Stimulated activated CD8-positive, alpha-beta memory T cell treated with anti-CD3 and anti-CD28 coated beads, Interleukin-4, amount 100 ng/mL, for 24 hours (primary cell): ENCODE data around the gene ZSCAN5B.
"Not testable (repeated sequence)": the region's sequence is repeated elsewhere in the genome, so short reads cannot be mapped to it uniquely, and the experiment has no call there.

Experiments used
- DNase-seq: peaks from one replicate; pipeline ENCODE4 v3.0.0-alpha.2; 2020; ENCODE audit warnings: low read depth

The ZSCAN5B gene

GRCh38 chr19:56197646-56198045 lies at the start of gene ZSCAN5B:
ZSCAN5B (minus strand) TSS chr19:56197783; CDS start chr19:56193052, 4,731 bp downstream.
- DNase-seq = not testable (repeated sequence)

DNA sequence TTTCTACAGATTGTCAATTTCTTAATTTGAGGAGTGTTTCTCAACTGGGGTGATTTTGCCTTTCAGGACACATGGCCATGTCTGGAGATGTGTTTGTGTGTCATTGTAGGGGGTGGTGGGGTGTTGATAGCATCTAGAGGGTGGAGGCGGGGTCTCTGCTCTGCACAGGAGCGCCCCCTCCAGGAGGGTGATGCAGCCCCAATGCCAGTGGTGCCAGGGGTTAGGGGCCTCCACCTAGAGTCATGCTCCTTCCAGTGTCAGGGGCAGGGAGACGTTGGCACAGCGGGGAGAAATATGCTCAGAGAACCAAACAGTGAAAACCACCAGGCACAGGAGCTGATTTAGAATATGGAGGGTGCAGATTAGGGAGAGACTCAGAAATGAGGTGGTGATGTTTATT lies 48.2 kb upstream of the ZSCAN5B start:
- DNase-seq = not testable (repeated sequence)

- DNase-seq = no peak
These were observed 47.6 kb upstream of the ZSCAN5B start for GRCh38 chr19:56245121-56245740.

DNA sequence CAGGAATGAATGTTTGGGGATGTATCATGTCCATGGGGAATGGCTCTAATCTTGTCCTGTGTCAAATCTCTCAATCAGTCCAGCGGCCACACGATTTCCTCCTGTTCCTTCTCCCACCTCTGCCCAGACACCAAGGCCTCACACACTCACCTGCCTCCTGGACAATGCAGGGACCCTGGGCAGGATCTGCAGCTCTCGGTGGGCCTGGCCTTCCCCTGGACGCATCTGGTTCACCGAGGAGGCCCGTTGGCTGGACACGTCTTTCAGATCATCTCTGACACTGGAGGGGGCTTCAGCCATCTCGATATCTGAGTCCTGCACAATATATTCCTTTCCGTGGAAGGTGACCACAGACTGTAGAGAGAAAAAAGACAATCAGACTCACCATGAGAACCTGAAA lies 25.9 kb upstream of the ZSCAN5B start:
- no peak for DNase-seq

GRCh38 chr19:56222901-56223300 lies 25.3 kb upstream of the ZSCAN5B start:
- no peak for DNase-seq

DNA sequence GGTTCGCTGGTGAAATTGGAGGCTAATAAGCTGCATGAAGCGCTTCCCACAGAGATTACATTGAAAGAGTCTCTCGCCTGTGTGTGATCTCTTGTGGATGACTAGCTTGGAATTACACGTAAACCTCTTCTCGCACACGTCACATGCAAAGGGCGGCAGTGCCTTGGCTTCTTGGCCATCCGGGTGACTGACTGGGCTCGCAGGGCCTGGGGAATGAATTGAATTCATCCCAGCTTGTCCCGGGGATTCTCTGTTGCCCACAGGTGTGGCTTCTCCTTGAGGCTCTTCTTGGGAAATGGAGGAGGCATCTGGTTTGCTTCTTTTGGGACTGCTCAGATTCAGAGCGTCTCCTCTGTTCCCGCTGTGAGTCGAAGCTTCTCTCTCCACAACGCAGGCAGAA lies 24.3 kb upstream of the ZSCAN5B start:
- DNase-seq = no peak

GRCh38 chr19:56221442-56221841 lies 23.9 kb upstream of the ZSCAN5B start:
- not testable (repeated sequence) for DNase-seq

- DNase-seq = no peak
These were observed 21.4 kb upstream of the ZSCAN5B start for GRCh38 chr19:56218961-56219360.

GRCh38 chr19:56217039-56217949 lies 19.7 kb upstream of the ZSCAN5B start:
- DNase-seq = no peak

DNA sequence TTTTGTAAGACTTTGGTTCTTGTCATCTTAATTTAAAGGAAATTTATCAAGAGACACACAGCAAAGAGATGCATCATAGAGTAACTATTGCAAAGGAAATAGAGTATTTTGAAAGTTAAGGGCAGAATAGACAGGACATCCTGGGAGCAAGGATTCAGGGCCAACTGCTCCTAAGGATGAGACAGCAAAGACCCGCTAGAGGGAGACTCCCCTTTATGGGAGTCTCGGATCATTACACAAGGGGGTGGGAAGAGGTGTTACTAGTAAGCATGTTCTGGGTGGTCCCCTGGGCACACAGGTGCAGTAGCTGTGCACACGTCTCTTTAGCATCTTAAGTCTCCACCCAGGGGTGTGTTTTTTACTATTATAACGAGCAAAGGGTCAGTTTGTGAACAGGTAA lies 14.1 kb upstream of the ZSCAN5B start:
- no peak for DNase-seq

DNA sequence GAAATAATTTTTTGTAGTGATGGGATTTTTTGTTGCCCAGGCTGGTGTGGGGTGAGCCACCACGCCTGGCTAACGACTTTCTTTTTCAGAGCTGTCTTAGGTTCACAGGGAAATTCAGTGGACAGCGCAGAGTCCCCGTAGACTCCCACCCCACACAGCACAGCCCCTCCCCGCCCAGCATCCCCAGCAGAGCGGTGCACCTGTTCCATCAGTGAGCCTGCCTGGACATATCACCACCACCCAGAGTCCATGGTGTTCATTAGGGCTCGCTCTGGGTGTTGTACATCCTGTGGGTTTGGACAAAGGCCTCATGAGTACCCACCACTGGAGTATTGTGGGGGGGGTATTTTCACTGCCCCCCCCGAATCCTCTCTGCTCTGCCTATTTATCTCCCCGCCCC lies 12.5 kb upstream of the ZSCAN5B start:
- DNase-seq = not testable (repeated sequence)

GRCh38 chr19:56209091-56209490 lies 11.5 kb upstream of the ZSCAN5B start:
- DNase-seq = no peak

DNA sequence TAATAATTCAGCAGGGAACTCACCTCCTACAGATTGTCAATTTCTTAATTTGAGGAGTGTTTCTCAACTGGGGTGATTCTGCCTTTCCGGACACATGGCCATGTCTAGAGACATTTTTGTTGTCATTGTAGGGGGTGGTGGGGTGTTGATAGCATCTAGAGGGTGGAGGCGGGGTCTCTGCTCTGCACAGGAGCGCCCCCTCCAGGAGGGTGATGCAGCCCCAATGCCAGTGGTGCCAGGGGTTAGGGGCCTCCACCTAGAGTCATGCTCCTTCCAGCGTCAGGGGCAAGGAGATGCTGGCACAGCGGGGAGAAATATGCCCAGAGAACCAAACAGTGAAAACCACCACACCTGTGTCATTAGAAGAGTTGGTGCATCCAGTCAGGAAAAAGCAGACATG lies 10.0 kb upstream of the ZSCAN5B start:
- DNase-seq = not testable (repeated sequence)

DNA sequence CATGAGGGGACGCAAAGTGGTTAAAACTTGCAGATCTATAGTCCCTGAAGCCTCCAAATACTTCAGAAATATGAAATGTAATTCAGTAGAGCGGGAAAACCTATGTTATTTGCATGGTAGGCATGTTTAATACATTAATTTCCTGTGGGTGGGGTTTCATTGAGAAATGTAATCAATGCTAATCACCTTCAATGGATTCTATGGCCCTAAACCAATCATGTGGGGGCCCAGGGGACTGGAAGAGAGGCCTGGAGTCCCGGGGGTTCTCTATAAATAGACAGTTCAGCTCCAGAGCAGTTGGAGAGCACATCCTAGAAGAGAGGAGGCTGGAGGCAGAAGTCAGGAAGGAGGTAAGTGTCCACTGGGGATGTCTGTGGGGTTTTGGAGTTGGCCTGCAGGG lies 4.4 kb upstream of the ZSCAN5B start, which contains the start of gene ZSCAN5C:
ZSCAN5C (plus strand) TSS at position 301 of the 400 bp plus-strand sequence. CDS start 3,641 bp downstream, outside the sequence.
- DNase-seq = no peak

DNA sequence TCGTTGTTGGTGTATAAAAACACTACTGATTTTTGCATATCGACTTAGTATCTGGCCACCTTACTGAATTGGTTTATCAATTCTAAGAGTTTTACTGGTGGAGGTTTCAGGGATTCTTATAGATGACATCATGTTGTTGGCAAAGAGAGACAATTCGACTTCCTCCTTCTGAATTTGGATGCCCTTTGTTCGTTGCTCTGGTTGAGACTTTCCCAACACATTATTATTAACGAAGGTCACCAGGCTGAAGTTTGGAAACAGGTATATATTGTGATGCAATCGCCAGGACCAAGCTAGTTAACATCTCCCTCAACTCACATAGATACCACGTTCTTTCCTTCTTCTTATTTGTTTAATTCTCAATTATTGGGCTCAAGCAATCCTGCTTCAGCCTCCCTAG lies 2.1 kb upstream of the ZSCAN5B start:
- no peak for DNase-seq

DNA sequence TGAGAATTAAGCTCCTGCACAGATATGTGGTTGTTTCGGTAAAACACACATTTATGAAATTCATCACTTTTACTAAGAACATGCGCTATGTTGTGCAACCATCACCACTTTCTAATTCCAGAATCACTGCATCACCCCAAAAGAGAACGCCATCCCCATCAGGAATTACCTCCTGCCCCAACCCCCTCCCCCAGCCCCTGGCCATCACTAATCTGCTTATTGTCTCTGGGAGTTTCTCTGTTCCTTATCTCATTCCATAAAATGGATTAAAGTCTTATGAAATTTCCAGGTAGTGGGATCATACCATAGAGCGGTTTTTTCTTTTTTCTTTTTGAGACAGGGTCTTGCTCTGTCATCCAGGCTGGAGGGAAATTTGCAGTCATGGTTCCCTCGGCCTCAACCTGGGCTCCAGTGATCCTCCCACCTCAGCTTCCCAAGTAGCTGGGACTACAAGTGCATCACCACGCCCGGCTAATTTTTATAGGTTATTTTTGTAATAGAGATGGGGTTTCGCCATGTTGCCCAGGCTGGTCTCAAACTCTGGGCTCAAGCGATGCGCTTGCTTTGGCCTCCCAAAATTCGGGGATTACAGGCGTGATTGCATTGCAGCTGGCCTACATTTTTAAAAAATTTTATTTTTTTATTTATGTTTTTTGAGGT lies 3.5 kb downstream of the ZSCAN5B start:
- no peak for DNase-seq

DNA sequence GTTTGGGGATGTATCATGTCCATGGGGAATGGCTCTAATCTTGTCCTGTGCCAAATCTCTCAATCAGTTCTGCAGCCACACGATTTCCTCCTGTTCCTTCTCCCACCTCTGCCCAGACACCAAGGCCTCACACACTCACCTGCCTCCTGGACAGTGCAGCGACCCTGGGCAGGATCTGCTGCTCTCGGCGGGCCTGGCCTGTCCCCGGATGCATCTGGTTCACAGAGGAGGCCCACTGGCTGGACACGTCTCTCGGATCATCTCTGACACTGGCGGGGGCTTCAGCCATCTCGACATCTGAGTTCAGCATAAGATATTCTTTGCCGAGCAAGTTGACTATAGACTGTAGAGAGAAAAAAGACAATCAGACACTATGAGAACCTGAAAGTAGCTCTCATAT lies 5.9 kb downstream of the ZSCAN5B start:
- DNase-seq = no peak

DNA sequence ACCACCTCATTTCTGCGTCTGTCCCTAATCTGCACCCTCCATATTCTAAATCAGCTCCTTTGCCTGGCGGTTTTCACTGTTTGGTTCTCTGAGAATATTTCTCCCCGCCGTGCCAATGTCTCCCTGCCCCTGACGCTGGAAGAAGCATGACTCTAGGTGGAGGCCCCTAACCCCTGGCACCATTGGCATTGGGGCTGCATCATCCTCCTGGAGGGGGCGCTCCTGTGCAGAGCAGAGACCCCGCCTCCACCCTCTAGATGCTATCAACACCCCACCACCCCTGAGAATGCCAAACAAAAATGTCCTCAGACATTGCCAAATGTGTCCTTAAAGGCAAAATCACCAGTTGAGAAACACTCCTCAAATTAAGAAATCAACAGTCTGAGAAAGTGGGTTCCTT lies 6.5 kb downstream of the ZSCAN5B start:
- DNase-seq = no peak

DNA sequence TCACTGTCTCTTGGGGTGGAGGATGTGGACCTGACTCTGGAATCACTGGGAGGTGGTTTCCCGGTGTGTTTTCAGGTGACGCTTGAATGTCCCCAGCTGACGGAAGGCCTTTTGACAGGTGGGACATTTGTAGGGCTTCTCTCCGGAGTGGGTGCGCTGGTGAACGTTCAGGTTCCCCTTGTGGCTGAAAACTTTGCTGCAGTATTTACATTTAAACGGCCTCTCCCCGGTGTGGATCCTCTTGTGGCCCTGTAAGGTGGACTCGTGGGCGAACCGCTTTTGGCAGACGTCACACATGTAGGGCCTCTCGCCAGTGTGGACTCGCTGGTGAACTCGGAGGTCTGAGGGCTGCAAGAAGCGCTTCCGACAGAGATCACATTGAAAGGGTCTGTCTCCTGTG lies 7.8 kb downstream of the ZSCAN5B start:
- no peak for DNase-seq

GRCh38 chr19:56177564-56178243 lies 19.9 kb downstream of the ZSCAN5B start:
- DNase-seq = no peak

DNA sequence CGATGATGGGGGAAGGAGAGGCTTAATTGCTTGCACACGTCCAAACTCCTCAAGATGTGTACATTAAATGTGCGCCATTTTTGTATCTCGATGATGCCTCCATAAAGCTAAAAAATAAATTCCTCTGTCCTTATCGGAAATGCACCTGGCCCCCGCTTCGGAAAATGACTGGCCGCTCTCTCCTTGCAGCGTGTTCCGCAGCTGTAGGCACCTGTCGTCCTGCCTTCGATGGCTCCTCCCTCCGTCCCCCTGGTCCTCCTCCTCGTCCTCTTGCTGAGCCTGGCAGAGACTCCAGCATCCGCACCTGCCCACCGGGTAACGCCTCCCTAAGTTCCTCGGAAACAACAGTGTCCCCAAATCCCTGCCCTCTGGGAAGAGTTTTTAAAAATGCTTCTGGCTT lies 20.7 kb downstream of the ZSCAN5B start:
- no peak for DNase-seq

DNA sequence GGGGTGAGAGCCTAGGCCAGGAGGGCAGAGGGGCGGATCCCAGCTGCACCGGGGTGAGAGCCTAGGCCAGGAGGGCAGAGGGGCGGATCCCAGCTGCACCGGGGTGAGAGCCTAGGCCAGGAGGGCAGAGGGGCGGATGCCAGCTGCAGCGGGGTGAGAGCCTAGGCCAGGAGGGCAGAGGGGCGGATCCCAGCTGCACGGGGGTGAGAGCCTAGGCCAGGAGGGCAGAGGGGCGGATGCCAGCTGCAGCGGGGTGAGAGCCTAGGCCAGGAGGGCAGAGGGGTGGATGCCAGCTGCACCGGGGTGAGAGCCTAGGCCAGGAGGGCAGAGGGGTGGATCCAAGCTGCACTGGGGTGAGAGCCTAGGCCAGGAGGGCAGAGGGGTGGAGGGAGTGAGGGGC lies 21.3 kb downstream of the ZSCAN5B start:
- DNase-seq = not testable (repeated sequence)
